ENCODE results near the gene LYL1. TPM values are rescaled to one million over a fixed set of nuclear protein-coding genes. Genes with fewer than 3 reads are reported as not detected.

Gene LYL1
- total RNA-seq, 2 donors from 2014 or later, result 4.6 to 13.3 TPM

DNA sequence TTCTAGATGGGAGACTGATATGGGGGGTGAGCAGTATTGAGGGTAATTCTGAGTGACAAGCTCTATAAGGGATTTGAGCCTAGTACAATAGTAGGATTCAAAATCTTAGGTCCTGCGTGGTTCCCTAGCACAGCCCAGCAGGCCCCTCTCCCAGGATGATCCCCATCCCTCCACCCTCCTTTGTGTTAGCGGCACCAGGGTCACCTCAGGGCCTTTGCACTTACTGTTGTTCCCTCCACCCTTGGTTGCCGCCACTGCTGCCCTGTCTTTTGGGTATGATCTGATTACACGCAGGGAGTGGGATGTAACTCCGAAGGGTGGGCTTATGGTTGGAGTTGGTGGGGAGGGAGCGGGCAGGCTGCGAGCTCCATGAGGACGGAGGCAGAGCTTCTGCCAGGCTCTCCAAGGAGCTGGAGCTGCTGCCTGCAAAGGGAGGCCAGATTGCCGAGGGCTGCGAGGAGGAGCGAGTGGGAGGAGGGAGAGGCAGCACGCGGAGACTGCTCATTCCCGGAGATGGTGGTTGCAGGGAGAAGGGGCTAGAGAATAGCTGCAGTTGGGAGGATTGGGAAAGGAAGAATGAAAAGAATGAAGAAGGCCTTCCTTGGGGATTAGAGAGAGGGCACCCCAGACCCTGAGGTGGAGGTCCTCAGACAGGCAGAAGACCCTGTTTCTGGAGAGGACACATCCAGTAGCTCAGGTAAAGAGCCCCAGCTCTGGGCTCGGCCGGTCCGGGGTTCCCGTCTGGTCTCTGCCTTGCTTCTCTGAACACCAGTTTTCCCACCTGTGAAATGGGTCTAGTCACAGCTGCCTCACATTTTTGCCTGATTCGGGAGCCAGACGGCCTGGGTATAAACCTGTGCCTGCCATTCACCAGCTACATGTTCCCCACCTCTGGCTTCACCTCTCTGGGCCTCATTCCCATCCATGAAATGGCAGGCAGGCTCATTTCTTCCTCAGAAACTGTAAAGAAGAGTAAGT lies 20.6 kb upstream of the LYL1 start:
- 86% methylated on average over 20 of the region's 20 CpGs for WGBS
- no peak overlapping the region for H3K27ac ChIP-seq
- no peaks in the 10 kb centered on the region for H3K36me3 ChIP-seq
- H3K4me3 ChIP-seq, result no peak overlapping the region
- TF ChIP-seq POLR2AphosphoS5 (IDR thresholded peaks at IDR 0.05), result no peak
- no peak for TF ChIP-seq POLR2A (IDR thresholded peaks at IDR 0.05)
- TF ChIP-seq, protein P1, sequence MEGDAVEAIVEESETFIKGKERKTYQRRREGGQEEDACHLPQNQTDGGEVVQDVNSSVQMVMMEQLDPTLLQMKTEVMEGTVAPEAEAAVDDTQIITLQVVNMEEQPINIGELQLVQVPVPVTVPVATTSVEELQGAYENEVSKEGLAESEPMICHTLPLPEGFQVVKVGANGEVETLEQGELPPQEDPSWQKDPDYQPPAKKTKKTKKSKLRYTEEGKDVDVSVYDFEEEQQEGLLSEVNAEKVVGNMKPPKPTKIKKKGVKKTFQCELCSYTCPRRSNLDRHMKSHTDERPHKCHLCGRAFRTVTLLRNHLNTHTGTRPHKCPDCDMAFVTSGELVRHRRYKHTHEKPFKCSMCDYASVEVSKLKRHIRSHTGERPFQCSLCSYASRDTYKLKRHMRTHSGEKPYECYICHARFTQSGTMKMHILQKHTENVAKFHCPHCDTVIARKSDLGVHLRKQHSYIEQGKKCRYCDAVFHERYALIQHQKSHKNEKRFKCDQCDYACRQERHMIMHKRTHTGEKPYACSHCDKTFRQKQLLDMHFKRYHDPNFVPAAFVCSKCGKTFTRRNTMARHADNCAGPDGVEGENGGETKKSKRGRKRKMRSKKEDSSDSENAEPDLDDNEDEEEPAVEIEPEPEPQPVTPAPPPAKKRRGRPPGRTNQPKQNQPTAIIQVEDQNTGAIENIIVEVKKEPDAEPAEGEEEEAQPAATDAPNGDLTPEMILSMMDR (IDR thresholded peaks at IDR 0.05), result no peak
- no peak for DNase-seq (ENCODE audit: low spot score)
- H3K4me1 ChIP-seq (replicated peaks), result no peaks in the 10 kb centered on the region
- intact Hi-C loops (cut with DNase I), result no loop called here
- no peaks in the 10 kb centered on the region for H3K9me3 ChIP-seq
- H3K27me3 ChIP-seq (replicated peaks; ENCODE audit: insufficient read depth), result no peaks in the 10 kb centered on the region

DNA sequence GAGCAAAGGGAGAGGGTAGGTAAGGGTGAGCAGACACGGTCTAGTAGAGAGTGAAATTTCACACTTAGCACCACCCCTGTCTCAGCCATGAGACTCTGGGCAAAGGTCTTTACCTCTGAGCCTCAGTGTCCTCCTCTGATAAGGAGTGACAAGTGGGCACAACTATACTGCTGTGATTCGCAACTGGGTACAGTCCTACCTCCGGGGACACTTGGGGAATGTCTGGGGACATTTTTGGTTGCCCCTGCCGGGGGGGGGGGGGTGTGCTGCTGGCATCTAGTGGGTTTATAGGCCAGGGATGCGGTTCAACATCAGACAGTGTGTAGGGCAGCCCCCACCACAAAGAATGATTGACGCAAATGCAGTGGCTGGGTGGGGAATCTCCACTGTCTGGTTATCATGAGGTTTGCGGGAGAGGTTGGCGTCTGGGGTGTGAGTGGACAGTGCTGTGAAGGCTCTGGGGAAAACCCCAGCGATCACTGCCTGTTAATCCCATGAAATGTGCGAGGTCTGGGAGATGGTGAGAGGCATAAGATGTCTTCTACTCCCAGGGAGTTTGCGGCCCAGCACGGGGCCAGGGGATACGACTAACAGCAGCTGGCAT lies 19.7 kb upstream of the LYL1 start:
- Histone ChIP-seq H3K36me3 (no peaks in the 10 kb centered on the region), H3K4me3 (no peak overlapping the region), H3K9me3 (no peaks in the 10 kb centered on the region), H3K27ac (no peak overlapping the region), H3K27me3 (replicated peaks; ENCODE audit: insufficient read depth) (no peaks in the 10 kb centered on the region), H3K4me1 (replicated peaks) (no peaks in the 10 kb centered on the region)
- TF ChIP-seq, protein P1 (IDR thresholded peaks at IDR 0.05), result no peak
- TF ChIP-seq POLR2A (IDR thresholded peaks at IDR 0.05), result no peak
- TF ChIP-seq POLR2AphosphoS5 (IDR thresholded peaks at IDR 0.05), result no peak
- no peak for DNase-seq (ENCODE audit: low spot score)
- intact Hi-C loops (cut with DNase I), result no loop called here
- 88% methylated on average over 13 of the region's 13 CpGs for WGBS

DNA sequence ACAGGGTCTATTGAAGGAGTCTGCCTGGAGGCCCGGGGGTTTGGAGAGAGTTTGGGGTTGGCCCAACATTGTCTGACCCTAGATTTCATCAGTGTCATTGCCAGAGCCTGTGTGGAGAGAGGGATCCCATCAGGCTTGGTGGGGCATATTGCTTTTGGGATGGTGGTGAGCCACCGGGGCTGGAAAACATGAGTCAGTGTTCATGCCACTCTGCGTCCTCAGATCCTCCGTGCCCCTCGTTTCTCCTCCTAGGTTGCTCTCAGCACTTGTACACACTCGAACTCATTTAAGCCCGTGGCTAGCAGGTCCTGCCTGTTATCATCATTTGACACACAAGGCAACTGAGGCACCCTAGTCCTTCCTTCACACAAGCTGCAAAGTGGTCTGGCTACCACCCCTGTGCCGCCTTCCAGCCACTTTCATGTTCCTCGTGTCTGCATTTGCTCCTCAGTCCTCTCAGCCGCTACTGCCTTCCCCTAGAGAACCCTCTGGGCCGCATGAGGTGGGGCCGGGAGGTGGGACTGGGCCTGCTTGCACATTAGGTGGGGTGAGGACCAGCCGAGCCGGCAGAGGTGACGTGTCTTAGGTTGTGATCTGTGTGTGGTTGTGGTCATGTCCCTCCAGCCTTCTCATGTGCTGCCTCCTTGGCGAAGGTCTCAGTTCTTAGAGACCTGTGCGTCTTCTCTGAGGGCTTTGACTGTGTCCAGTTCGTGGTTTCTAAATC lies 19.1 kb upstream of the LYL1 start:
- H3K4me1 ChIP-seq (replicated peaks), result no peaks in the 10 kb centered on the region
- WGBS, result 85% methylated on average over 18 of the region's 18 CpGs

GRCh38 chr19:13120817-13121216 lies 18.2 kb upstream of the LYL1 start:
- 66% methylated on average over 10 of the region's 10 CpGs for WGBS
- no peak for TF ChIP-seq POLR2AphosphoS5 (IDR thresholded peaks at IDR 0.05)
- TF ChIP-seq POLR2A (IDR thresholded peaks at IDR 0.05), result no peak
- TF ChIP-seq, protein P1 (IDR thresholded peaks at IDR 0.05), result no peak
- Histone ChIP-seq H3K36me3 (no peaks in the 10 kb centered on the region), H3K9me3 (no peaks in the 10 kb centered on the region), H3K4me1 (replicated peaks) (peaks cover 3% of the 10 kb centered on the region), H3K27me3 (replicated peaks; ENCODE audit: insufficient read depth) (no peaks in the 10 kb centered on the region), H3K27ac (no peak overlapping the region), H3K4me3 (no peak overlapping the region)
- DNase-seq (ENCODE audit: low spot score), result no peak
- intact Hi-C loops (cut with DNase I), result no loop called here

More for the DNA sequence above, 19.1 kb upstream of the LYL1 start:
- H3K27ac ChIP-seq, result no peak overlapping the region
- TF ChIP-seq POLR2AphosphoS5 (IDR thresholded peaks at IDR 0.05) (no peak), POLR2A (IDR thresholded peaks at IDR 0.05) (no peak)
- TF ChIP-seq, protein P1 (IDR thresholded peaks at IDR 0.05), result no peak
- no peaks in the 10 kb centered on the region for H3K36me3 ChIP-seq
- H3K9me3 ChIP-seq, result no peaks in the 10 kb centered on the region
- intact Hi-C loops (cut with DNase I), result no loop called here
- DNase-seq (ENCODE audit: low spot score), result no peak
- no peaks in the 10 kb centered on the region for H3K27me3 ChIP-seq (replicated peaks; ENCODE audit: insufficient read depth)
- H3K4me3 ChIP-seq, result no peak overlapping the region
